Measurements from ENCODE around the gene CFAP46.

CFAP46 gene

GRCh38 chr10:132943791-132944404, 1.5 kb upstream of the CFAP46 start:
- no peak for DNase-seq (ENCODE audit: low read depth)
- H3K4me3 ChIP-seq (replicated peaks; ENCODE audit: low read depth, low read length), result no peak overlapping the region
- no peak for TF ChIP-seq CTCF (IDR thresholded peaks at IDR 0.05; ENCODE audit: low read length, missing control alignments)

- no peak for DNase-seq (ENCODE audit: low read depth)
- no peak for TF ChIP-seq CTCF (IDR thresholded peaks at IDR 0.05; ENCODE audit: low read length, missing control alignments)
- peak overlapping the region; percentile 57 for H3K4me3 ChIP-seq (replicated peaks; ENCODE audit: low read depth, low read length)
These were observed 854 bp upstream of the CFAP46 start for GRCh38 chr10:132943058-132943790.

- DNase-seq (ENCODE audit: low read depth), result no peak
- no peak for TF ChIP-seq CTCF (IDR thresholded peaks at IDR 0.05; ENCODE audit: low read length, missing control alignments)
- peak overlapping the region; percentile 57 for H3K4me3 ChIP-seq (replicated peaks; ENCODE audit: low read depth, low read length)
These were observed 724 bp downstream of the CFAP46 start for GRCh38 chr10:132941640-132942051.

GRCh38 chr10:132940791-132941465, 1.4 kb downstream of the CFAP46 start:
- no peak for TF ChIP-seq CTCF (IDR thresholded peaks at IDR 0.05; ENCODE audit: low read length, missing control alignments)
- no peak for DNase-seq (ENCODE audit: low read depth)
- no peak overlapping the region for H3K4me3 ChIP-seq (replicated peaks; ENCODE audit: low read depth, low read length)

GRCh38 chr10:132939957-132940790, 2.2 kb downstream of the CFAP46 start:
- DNase-seq (ENCODE audit: low read depth), result peak; percentile 62
- peak; percentile 72 for TF ChIP-seq CTCF (IDR thresholded peaks at IDR 0.05; ENCODE audit: low read length, missing control alignments)
- H3K4me3 ChIP-seq (replicated peaks; ENCODE audit: low read depth, low read length), result no peak overlapping the region

GRCh38 chr10:132939378-132939955, 2.9 kb downstream of the CFAP46 start:
- no peak overlapping the region for H3K4me3 ChIP-seq (replicated peaks; ENCODE audit: low read depth, low read length)
- TF ChIP-seq CTCF (IDR thresholded peaks at IDR 0.05; ENCODE audit: low read length, missing control alignments), result no peak
- DNase-seq (ENCODE audit: low read depth), result no peak

Measured in fibroblast of pulmonary artery (primary cell).